GM19324 (cell line): ENCODE results near the gene CBX1.

Source experiments
- ATAC-seq: cut with Tn5 transposase; IDR thresholded peaks from one replicate; pipeline ENCODE4 v1.9.1; 2021; ENCODE audit warnings: mild to moderate bottlenecking, moderate library complexity; ENCODE audit not compliant: unreplicated experiment, low FRiP score

CBX1 gene

GRCh38 chr17:48101012-48101720 lies at the start of gene CBX1:
TSS of gene CBX1 (minus strand) at chr17:48101478. CDS start at chr17:48077004, 24,474 bp downstream.
- ATAC-seq = peak; percentile 89

- ATAC-seq = no peak
These were observed 49.3 kb upstream of the CBX1 start for GRCh38 chr17:48150597-48151001.

- ATAC-seq = no peak
These were observed 48.6 kb upstream of the CBX1 start for GRCh38 chr17:48149787-48150463.

- no peak for ATAC-seq
These were observed 47.8 kb upstream of the CBX1 start for GRCh38 chr17:48148854-48149786.

GRCh38 chr17:48148029-48148770 lies 46.9 kb upstream of the CBX1 start:
- ATAC-seq = no peak

- ATAC-seq = no peak
These were observed 43.9 kb upstream of the CBX1 start for GRCh38 chr17:48144976-48145798.

- no peak for ATAC-seq
These were observed 43.0 kb upstream of the CBX1 start for GRCh38 chr17:48144231-48144630.

- no peak for ATAC-seq
These were observed 42.4 kb upstream of the CBX1 start for GRCh38 chr17:48143629-48144028.

- no peak for ATAC-seq
These were observed 38.7 kb upstream of the CBX1 start for GRCh38 chr17:48139944-48140343.

GRCh38 chr17:48137656-48138055 lies 36.4 kb upstream of the CBX1 start:
- ATAC-seq = no peak

GRCh38 chr17:48134912-48135480 lies 33.7 kb upstream of the CBX1 start:
- no peak for ATAC-seq

GRCh38 chr17:48132385-48132784 lies 31.1 kb upstream of the CBX1 start:
- no peak for ATAC-seq

- ATAC-seq = no peak
These were observed 30.0 kb upstream of the CBX1 start for GRCh38 chr17:48131216-48131824.

- no peak for ATAC-seq
These were observed 28.7 kb upstream of the CBX1 start for GRCh38 chr17:48129981-48130380.

- no peak for ATAC-seq
These were observed 27.1 kb upstream of the CBX1 start for GRCh38 chr17:48128400-48128799.

- no peak for ATAC-seq
These were observed 26.2 kb upstream of the CBX1 start for GRCh38 chr17:48127371-48128051.

GRCh38 chr17:48126532-48126850 lies 25.2 kb upstream of the CBX1 start:
- no peak for ATAC-seq

- ATAC-seq = no peak
These were observed 24.7 kb upstream of the CBX1 start for GRCh38 chr17:48125829-48126531.
